Endothelial cell (in vitro differentiated cells): ENCODE results near the gene RBBP4. TPM values are rescaled to one million over a fixed set of nuclear protein-coding genes. Genes with fewer than 3 reads are reported as not detected.
"Not testable (repeated sequence)": the region's sequence is repeated elsewhere in the genome, so short reads cannot be mapped to it uniquely, and the experiment has no call there.

Experiments
- DNase-seq: peaks from one replicate; pipeline ENCODE4 v3.0.0; 2021; ENCODE audit warnings: low spot score
- H3K27ac Mint-ChIP-seq: one replicate; pipeline ENCODE4 v1.8.0; 2021; ENCODE audit warnings: mixed read lengths, inconsistent platforms; ENCODE audit not compliant: unreplicated experiment
- H3K27me3 Mint-ChIP-seq: one replicate; pipeline ENCODE4 v1.8.0; 2021; ENCODE audit warnings: mild to moderate bottlenecking, moderate library complexity, mixed read lengths, inconsistent platforms; ENCODE audit not compliant: unreplicated experiment
- H3K36me3 Mint-ChIP-seq: one replicate; pipeline ENCODE4 v1.8.0; 2021; ENCODE audit warnings: mild to moderate bottlenecking, low read depth, mixed read lengths, inconsistent platforms; ENCODE audit not compliant: unreplicated experiment
- H3K4me1 Mint-ChIP-seq: one replicate; pipeline ENCODE4 v1.8.0; 2021; ENCODE audit warnings: mild to moderate bottlenecking, mixed read lengths, inconsistent platforms; ENCODE audit not compliant: unreplicated experiment
- H3K4me3 Mint-ChIP-seq: one replicate; pipeline ENCODE4 v1.8.0; 2021; ENCODE audit warnings: mild to moderate bottlenecking, mixed read lengths, inconsistent platforms; ENCODE audit not compliant: unreplicated experiment
- H3K9me3 Mint-ChIP-seq: one replicate; pipeline ENCODE4 v1.8.0; 2021; ENCODE audit warnings: mixed read lengths, inconsistent platforms; ENCODE audit not compliant: unreplicated experiment
- total RNA-seq: library from RNA; stranded (reverse); fragmentation: NEBNext Ultra II Directional; extraction: Animal tissue kit (Norgen Biotek cat#: 25700); gene quantifications from one replicate; pipeline ENCODE4 v1.2.1, GENCODE V29; 2021; ENCODE audit not compliant: unreplicated experiment
- TF ChIP-seq, protein P1 (sequence below): fragments of 200-600 bp; sonication (generic); IDR thresholded peaks from one replicate; pipeline ENCODE4 v1.5.0; 2021; ENCODE audit warnings: antibody characterized with exemption; ENCODE audit not compliant: unreplicated experiment

RBBP4 gene
- total RNA-seq, 1 donor from 2014 or later = 280 TPM

DNA sequence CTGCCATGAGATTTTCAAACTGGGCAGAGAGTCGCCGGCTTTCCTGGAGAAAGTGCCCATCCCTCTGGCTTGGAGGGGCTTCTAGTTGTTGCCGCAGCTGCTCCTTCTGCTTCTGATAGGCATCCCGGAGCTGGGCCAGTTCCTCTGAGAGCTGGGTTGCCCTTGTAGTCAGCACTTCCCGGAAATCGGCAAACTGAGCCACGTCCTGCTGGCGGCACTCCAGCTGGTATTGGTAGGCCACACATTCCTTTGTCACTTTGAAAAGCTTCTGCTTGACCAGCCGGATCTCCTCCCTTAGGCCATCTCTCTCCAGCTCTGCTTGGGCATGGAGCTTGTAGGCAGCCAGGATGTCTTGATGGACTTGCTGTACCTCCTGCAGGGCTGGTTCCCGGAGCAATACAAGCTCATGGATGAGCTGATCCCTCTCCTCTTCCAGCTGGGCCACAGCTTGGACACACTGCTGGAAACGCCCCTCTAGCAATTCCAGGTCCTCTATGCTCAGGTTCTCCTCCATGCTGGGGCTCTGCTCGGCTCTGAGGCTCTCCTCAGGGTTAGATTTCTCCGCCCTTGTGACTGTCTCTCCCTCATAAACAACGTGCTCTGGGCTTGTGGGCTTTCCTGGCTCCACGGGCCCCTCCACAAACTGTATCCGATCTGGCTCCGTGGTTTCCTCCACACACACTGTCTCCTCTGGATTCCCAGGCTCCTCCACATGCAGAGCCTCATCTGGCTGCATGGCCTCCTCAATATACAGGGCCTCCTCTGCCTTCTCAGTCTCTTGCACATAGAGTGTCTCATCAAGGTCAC, 44.3 kb downstream of the RBBP4 start:
- peak overlapping the region; percentile 9 for H3K4me3 Mint-ChIP-seq
- peaks cover 15% of the 10 kb centered on the region for H3K4me1 Mint-ChIP-seq
- H3K9me3 Mint-ChIP-seq = no peaks in the 10 kb centered on the region
- TF ChIP-seq, protein P1, sequence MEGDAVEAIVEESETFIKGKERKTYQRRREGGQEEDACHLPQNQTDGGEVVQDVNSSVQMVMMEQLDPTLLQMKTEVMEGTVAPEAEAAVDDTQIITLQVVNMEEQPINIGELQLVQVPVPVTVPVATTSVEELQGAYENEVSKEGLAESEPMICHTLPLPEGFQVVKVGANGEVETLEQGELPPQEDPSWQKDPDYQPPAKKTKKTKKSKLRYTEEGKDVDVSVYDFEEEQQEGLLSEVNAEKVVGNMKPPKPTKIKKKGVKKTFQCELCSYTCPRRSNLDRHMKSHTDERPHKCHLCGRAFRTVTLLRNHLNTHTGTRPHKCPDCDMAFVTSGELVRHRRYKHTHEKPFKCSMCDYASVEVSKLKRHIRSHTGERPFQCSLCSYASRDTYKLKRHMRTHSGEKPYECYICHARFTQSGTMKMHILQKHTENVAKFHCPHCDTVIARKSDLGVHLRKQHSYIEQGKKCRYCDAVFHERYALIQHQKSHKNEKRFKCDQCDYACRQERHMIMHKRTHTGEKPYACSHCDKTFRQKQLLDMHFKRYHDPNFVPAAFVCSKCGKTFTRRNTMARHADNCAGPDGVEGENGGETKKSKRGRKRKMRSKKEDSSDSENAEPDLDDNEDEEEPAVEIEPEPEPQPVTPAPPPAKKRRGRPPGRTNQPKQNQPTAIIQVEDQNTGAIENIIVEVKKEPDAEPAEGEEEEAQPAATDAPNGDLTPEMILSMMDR = no peak
- DNase-seq = no peak
- peaks cover 3% of the 10 kb centered on the region for H3K27me3 Mint-ChIP-seq
- no peaks in the 10 kb centered on the region for H3K36me3 Mint-ChIP-seq
- no peak overlapping the region for H3K27ac Mint-ChIP-seq

DNA sequence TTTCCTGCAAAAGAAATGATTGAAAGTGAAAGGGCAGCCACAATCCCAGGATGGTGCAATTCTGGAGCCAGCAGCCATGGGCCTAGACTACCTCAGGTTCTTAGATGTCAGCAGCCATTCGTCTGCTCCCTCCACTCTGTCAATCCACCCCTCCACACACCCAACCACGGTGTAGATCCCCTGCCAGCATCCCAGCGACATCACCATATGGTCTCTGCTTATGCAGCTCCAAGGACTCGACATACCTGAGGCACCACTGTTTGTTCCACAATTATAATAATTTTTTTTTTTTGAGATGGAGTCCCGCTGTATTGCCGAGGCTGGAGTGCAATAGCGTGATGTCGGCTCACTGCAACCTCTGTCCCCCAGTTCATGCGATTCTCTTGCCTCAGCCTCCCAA, 45.0 kb downstream of the RBBP4 start:
- Mint-ChIP-seq H3K4me3 (no peak overlapping the region), H3K27me3 (peaks cover 3% of the 10 kb centered on the region), H3K27ac (no peak overlapping the region), H3K36me3 (no peaks in the 10 kb centered on the region), H3K4me1 (peaks cover 15% of the 10 kb centered on the region), H3K9me3 (no peaks in the 10 kb centered on the region)
- no peak for DNase-seq
- TF ChIP-seq, protein P1 = no peak

DNA sequence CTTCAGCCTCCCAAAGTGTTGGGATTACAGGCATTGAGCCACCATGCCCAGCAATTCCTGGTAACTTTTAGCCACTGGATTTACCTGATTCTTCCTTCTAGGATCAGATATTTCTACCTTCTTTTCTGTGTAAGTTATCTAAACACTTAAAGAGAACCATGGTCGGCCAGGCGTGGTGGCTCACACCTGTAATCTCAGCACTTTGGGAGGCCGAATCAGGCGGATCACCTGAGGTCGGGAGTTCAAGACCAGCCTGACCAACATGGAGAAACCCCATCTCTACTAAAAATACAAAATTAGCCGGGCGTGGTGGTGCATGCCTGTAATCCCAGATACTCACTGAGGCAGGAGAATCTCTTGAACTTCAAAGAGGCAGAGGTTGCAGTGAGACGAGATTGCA, 46.0 kb downstream of the RBBP4 start:
- H3K4me1 Mint-ChIP-seq = peaks cover 20% of the 10 kb centered on the region
- H3K36me3 Mint-ChIP-seq, H3K27me3 Mint-ChIP-seq, H3K4me3 Mint-ChIP-seq, H3K9me3 Mint-ChIP-seq, DNase-seq, H3K27ac Mint-ChIP-seq: not testable (repeated sequence)

DNA sequence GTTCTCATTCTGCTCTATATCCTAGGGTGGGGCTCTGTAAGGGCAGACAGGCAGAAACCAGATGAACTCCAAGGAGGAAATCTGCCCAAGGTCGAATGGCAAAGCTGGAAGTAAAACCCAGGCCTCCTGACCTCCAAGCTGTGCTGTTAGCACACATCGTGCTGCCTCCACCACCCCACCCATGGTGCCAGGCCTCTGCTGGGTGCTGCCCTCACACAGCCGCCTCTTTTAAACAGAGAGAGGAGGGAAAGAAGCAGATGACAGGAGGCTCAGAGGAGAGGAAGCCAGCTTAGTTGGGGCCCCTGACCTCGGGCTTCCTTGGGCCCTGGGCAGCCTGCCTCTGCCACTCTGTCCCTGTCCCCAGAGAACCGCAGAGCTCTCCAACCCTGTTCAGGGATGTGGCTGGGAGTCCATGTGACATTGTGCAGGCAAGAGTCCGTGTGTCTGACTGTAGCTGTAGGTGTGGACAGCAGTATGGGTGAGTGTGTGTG, 50.5 kb downstream of the RBBP4 start:
- Mint-ChIP-seq H3K36me3 (peaks cover 6% of the 10 kb centered on the region), H3K27ac (no peak overlapping the region), H3K9me3 (no peaks in the 10 kb centered on the region), H3K4me3 (peak overlapping the region; percentile 85), H3K27me3 (peaks cover 9% of the 10 kb centered on the region), H3K4me1 (peaks cover 16% of the 10 kb centered on the region)
- no peak for DNase-seq
- TF ChIP-seq, protein P1 = no peak

DNA sequence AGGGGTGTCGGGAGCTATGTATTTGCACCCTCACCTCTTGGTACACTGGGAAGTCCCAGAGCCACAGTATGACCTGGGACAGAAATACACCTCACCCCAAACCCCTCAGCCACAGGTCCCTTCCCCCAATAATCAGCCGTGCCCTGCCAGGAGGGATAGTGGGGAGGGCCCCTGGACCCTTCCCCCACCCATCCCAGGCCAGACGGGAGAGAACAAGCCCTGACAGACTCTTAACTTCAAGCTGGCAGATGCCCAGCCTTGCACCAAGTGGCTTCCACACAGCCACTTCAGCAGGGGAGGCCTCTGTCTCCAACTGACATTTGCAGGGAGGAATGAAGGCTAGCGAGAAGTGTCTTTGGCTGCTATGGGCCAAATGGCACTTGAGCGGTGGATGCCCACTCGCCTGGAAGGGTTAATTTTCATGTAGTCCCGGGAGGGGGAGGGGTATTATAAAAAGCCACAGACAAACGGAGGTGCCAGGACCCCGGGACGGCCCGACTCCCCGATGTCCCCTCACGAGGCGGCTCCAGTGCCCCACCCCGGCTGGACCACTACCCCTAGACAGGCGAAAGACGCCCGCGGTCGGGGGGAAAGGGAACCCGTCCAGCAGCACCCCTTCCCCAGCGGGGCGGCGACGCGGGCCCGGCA, 51.1 kb downstream of the RBBP4 start:
- Mint-ChIP-seq H3K4me3 (peak overlapping the region; percentile 85), H3K27me3 (peaks cover 9% of the 10 kb centered on the region), H3K27ac (no peak overlapping the region), H3K9me3 (no peaks in the 10 kb centered on the region), H3K4me1 (peaks cover 16% of the 10 kb centered on the region), H3K36me3 (peaks cover 6% of the 10 kb centered on the region)
- no peak for DNase-seq
- TF ChIP-seq, protein P1 = no peak
